Stimulated activated naive B cell treated with anti-CD40 and anti-IgM and Interleukin-4, amounts not matched to agents 10 μg/mL and 1 μg/mL and 100 μg/mL, for 72 hours (primary cell): ENCODE measurements around the gene CSNK1G1.
"Not testable (repeated sequence)": the region's sequence is repeated elsewhere in the genome, so short reads cannot be mapped to it uniquely, and the experiment has no call there.

Experiments
- ATAC-seq, 2 donors: fragments of 150-1000 bp; cut with Tn5 transposase; replicated peaks; 2 replicates each; pipeline ENCODE4 v1.10.0; 2021; ENCODE audit warnings: moderate library complexity in 1 of 2
- DNase-seq: peaks from one replicate; pipeline ENCODE4 v3.0.0; 2021
- H3K27ac Mint-ChIP-seq: one replicate; pipeline ENCODE4 v1.8.0; 2022; ENCODE audit warnings: mild to moderate bottlenecking, mixed read lengths
- H3K27me3 Mint-ChIP-seq, 2 donors: one replicate each; pipeline ENCODE4 v1.8.0; 2022; ENCODE audit warnings: mixed read lengths in 2 of 2
- H3K36me3 Mint-ChIP-seq, 2 donors: one replicate each; pipeline ENCODE4 v1.8.0; 2022; ENCODE audit warnings: mixed read lengths in 2 of 2, mild to moderate bottlenecking in 1 of 2
- H3K4me1 Mint-ChIP-seq, 2 donors: one replicate each; pipeline ENCODE4 v1.8.0; 2022; ENCODE audit warnings: mixed read lengths in 2 of 2, mild to moderate bottlenecking in 1 of 2
- H3K4me3 Mint-ChIP-seq, 2 donors: one replicate each; pipeline ENCODE4 v1.8.0; 2022; ENCODE audit warnings: mild to moderate bottlenecking in 2 of 2, mixed read lengths in 2 of 2, moderate library complexity in 1 of 2
- H3K9me3 Mint-ChIP-seq, 2 donors: one replicate each; pipeline ENCODE4 v1.8.0; 2022; ENCODE audit warnings: mixed read lengths in 2 of 2, mild to moderate bottlenecking in 1 of 2

The CSNK1G1 gene

DNA sequence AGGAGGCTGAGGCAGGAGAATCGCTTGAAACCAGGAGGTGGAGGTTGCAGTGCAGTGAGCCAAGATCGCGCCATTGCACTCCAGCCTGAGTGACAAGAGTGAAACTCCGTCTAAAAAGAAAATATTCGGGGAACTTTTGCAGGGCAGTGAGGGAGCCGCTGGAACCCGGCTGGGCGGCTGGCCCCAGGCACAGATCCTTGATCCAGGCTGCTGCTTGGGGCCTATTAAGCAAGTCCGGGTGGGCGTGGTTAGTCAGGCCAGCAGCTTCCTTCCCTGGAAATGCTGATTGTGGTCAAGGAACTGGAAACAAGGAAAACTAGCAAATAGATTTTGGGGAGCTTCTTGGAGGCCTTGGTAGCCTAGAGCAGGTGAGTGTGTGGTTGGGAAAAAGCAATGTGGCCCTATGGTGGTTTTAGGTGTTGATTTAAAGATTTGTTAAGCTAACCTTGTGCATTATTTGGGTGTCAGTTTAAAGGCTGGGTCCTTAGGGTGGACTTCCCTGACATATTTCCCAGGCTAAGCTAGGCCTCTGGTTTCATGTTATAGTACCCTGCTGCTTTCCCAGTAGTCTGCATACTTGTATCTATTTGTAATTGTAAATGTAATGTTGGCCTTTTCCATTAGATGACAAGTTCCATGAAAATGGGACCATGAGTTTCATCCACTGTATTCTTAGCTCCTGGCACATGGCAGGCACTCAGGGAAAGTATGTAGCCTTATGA is 222.2 kb downstream of the CSNK1G1 start:
- Mint-ChIP-seq H3K27me3 (no peaks in the 10 kb centered on the region), H3K36me3 (peaks cover 34 to 59% of the 10 kb centered on the region in 2 donors), H3K4me3 (no peak overlapping the region), H3K27ac (no peak overlapping the region), H3K4me1 (peaks cover 7 to 20% of the 10 kb centered on the region in 2 donors), H3K9me3 (no peaks in the 10 kb centered on the region)
- ATAC-seq (no peak), DNase-seq (no peak)

DNA sequence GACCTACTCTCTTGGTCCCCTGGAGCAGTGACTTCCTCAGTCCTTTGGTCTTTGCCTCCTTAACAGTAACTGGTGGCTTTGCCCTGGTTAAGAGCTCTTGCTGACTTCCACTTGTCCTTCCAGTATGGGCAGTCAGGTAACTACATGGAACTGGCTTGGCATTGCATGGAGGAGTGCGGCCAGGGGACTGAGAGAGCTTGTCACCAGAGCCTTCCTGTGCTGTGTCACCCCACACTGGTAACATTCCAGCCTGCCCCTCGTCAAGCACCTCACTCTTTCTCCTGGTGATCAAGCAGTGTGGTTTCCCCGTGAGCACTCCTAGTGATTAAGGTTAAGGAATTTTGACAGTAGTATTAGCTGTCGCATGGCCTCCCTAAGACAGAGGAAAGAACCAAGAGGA is 223.8 kb downstream of the CSNK1G1 start:
- Mint-ChIP-seq H3K27ac (peak overlapping the region; percentile 69), H3K36me3 (peaks cover 31 to 62% of the 10 kb centered on the region in 2 donors), H3K4me1 (peaks cover 7 to 14% of the 10 kb centered on the region in 2 donors), H3K27me3 (no peaks in the 10 kb centered on the region), H3K9me3 (no peaks in the 10 kb centered on the region), H3K4me3 (no peak overlapping the region)
- ATAC-seq: no peak
- no peak for DNase-seq

DNA sequence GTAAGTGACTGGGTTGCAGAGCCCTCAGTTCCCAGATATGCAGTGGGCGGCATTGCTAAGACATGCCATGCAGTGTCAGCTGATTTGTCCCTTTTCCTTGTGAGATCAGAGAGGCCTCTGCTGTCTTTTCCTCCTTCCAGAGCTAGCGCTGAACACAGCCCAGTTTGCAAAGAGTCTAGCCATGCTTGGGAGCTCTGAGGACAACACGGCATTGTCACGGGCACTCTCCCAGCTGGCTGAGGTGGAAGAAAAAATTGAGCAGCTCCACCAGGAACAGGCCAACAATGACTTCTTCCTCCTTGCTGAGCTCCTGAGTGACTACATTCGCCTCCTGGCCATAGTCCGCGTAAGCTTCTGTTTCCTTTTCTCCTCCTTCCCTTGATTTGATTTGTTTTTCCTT is 224.4 kb downstream of the CSNK1G1 start:
- DNase-seq (no peak), ATAC-seq (no peak)
- Mint-ChIP-seq H3K4me1 (peaks cover under 1 to 7% of the 10 kb centered on the region in 2 donors), H3K27me3 (no peaks in the 10 kb centered on the region), H3K27ac (no peak overlapping the region), H3K4me3 (no peak overlapping the region), H3K9me3 (no peaks in the 10 kb centered on the region), H3K36me3 (peaks cover 27 to 56% of the 10 kb centered on the region in 2 donors)

GRCh38 chr15:64130159-64130558 is 225.8 kb downstream of the CSNK1G1 start:
- Mint-ChIP-seq H3K27ac (no peak overlapping the region), H3K9me3 (no peaks in the 10 kb centered on the region), H3K4me1 (no peaks in the 10 kb centered on the region), H3K4me3 (no peak overlapping the region), H3K27me3 (no peaks in the 10 kb centered on the region), H3K36me3 (peaks cover 24 to 55% of the 10 kb centered on the region in 2 donors)
- DNase-seq: no peak
- ATAC-seq: no peak

DNA sequence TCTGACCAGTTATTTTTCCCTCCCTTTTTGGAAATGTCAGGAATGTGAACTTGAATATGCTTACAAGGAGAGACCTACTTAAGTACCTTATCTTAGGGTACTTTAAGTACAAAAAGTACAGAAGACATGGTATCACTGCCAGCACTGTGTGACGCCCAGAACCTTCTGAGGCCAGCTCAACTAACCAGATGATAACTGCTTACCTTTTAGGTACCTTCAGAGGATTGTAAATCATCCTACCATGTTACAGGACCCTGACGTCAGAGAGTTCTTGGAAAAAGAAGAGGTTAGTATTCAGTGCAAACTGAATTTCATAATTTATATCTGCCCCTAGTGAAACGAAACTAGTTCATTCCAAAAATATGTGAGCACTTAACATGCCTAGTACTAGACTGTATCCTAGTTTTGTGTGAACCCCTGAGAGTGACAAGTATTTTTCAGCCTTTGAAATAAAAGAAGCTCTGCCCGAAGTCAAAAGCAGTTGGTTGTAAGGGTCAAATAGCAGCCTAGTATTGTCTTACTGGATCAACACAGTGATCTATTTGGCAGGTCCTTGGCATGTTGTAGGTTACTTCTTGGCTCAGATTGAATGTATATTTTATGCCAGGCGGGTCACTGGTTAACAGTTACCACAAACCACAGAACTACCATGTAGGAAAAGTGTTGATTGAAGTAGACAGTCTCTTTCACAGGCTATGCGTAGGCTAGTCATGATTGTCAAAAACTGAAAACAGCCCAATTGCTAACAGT is 228.3 kb downstream of the CSNK1G1 start:
- DNase-seq (no peak), ATAC-seq (no peak)
- Mint-ChIP-seq H3K9me3 (no peaks in the 10 kb centered on the region), H3K27me3 (no peaks in the 10 kb centered on the region), H3K4me3 (no peak overlapping the region), H3K36me3 (peaks cover 24 to 45% of the 10 kb centered on the region in 2 donors), H3K4me1 (no peaks in the 10 kb centered on the region), H3K27ac (no peak overlapping the region)

- H3K27ac Mint-ChIP-seq: no peak overlapping the region
- no peak overlapping the region for H3K4me3 Mint-ChIP-seq
- DNase-seq (no peak), ATAC-seq (no peak)
- H3K4me1 Mint-ChIP-seq: no peaks in the 10 kb centered on the region
- H3K36me3 Mint-ChIP-seq: peaks cover 17 to 36% of the 10 kb centered on the region in 2 donors
- H3K27me3 Mint-ChIP-seq: no peaks in the 10 kb centered on the region
- H3K9me3 Mint-ChIP-seq: no peaks in the 10 kb centered on the region
These were observed 230.0 kb downstream of the CSNK1G1 start for GRCh38 chr15:64125978-64126377.

DNA sequence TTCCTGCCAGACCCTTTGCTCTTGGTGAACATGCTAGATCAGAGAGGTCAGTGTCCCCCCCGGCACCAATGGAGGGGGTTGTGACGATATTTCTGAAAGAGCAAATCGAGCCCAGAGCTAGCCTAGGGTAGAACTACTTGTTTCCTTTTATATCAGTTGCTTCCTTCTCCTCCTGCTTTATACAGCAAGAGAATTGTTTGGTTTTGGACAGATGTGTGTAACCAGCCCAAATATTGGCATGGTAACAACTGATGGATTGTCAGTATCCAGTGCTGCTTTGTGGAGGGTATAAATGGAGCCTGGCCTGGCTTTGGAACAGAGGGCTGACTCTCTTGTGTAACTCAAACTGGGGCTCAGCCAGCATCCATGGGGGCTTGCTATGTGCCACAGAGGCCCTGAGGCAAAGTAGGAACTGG is 233.0 kb downstream of the CSNK1G1 start:
- ATAC-seq (no peak), DNase-seq (no peak)
- no peaks in the 10 kb centered on the region for H3K9me3 Mint-ChIP-seq
- H3K27me3 Mint-ChIP-seq: no peaks in the 10 kb centered on the region
- no peak overlapping the region for H3K4me3 Mint-ChIP-seq
- H3K4me1 Mint-ChIP-seq: no peaks in the 10 kb centered on the region
- no peak overlapping the region for H3K27ac Mint-ChIP-seq
- peaks cover 25 to 38% of the 10 kb centered on the region in 2 donors for H3K36me3 Mint-ChIP-seq

- DNase-seq: no peak
- Mint-ChIP-seq H3K4me3 (no peak overlapping the region), H3K4me1 (no peaks in the 10 kb centered on the region), H3K27ac (no peak overlapping the region), H3K9me3 (no peaks in the 10 kb centered on the region), H3K27me3 (no peaks in the 10 kb centered on the region), H3K36me3 (peaks cover 22 to 36% of the 10 kb centered on the region in 2 donors)
- ATAC-seq: no peak
These were observed 233.5 kb downstream of the CSNK1G1 start for GRCh38 chr15:64122444-64122843.

DNA sequence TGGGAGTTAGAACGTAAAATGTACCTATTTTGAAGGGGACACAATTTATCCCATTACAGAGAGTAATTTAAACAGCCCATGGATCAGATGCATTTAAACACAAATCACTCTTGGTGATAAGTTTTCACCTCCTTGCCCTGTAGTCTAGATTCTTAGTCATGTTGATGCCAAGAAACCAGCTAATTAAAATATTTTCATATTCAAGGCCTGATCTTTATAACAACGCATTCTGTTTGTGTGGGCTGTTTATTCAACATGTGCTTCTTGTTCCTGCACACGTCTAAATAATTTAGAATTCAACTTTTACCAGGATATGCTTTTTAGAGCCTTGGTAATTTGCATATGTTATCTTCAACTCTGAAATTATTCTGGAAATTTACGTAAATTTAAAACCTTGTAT is 234.4 kb downstream of the CSNK1G1 start:
- H3K4me3 Mint-ChIP-seq: no peak overlapping the region
- no peaks in the 10 kb centered on the region for H3K9me3 Mint-ChIP-seq
- H3K4me1 Mint-ChIP-seq: no peaks in the 10 kb centered on the region
- ATAC-seq: no peak
- peaks cover 25 to 38% of the 10 kb centered on the region in 2 donors for H3K36me3 Mint-ChIP-seq
- no peaks in the 10 kb centered on the region for H3K27me3 Mint-ChIP-seq
- no peak overlapping the region for H3K27ac Mint-ChIP-seq
- no peak for DNase-seq

GRCh38 chr15:64120322-64120721 is 235.7 kb downstream of the CSNK1G1 start:
- ATAC-seq, H3K4me3 Mint-ChIP-seq, DNase-seq, H3K9me3 Mint-ChIP-seq, H3K4me1 Mint-ChIP-seq, H3K27me3 Mint-ChIP-seq, H3K27ac Mint-ChIP-seq: not testable (repeated sequence)
- H3K36me3 Mint-ChIP-seq: peaks cover 25 to 32% of the 10 kb centered on the region in 2 donors

DNA sequence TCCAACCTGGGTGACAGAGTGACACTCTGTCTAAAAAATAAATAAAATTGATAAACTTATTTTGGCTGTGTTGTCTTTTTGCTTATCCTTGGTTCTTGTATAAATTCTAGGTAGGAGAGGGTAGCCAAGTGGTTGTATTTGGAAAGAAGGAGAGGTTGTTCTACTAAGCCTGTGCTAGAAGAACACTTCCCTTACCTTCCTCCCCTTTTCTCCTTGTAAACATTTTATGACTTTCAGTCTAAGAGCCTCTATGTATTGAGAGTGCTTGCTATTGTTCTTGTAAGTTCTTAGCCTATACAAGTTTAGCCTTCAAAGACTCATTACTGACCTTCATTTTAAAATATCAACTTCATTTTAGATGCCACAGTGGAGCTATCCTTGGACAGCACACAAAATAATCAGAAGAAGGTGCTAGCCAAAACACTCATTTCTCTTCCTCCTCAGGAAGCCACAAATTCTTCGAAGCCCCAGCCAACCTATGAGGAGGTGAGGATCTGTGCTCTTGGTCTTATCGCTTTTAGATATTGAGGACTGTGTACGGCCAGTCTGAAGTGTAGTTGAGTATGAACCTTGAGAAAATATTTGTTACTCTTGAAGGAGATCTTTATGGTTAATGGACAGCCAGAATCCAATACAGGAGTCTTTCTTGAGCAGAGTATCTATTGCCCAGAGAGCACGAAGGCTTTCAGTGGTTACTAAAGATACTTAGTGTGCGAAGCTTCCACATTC is 238.1 kb downstream of the CSNK1G1 start:
- Mint-ChIP-seq H3K27ac (no peak overlapping the region), H3K36me3 (peaks cover 30 to 39% of the 10 kb centered on the region in 2 donors), H3K27me3 (no peaks in the 10 kb centered on the region), H3K4me1 (peaks cover 5 to 13% of the 10 kb centered on the region in 2 donors), H3K4me3 (no peak overlapping the region), H3K9me3 (no peaks in the 10 kb centered on the region)
- DNase-seq: no peak
- no peak for ATAC-seq
